ENCODE measurements around the gene PLOD1.
"Not testable (repeated sequence)": the region's sequence is repeated elsewhere in the genome, so short reads cannot be mapped to it uniquely, and the experiment has no call there.

Gene PLOD1

DNA sequence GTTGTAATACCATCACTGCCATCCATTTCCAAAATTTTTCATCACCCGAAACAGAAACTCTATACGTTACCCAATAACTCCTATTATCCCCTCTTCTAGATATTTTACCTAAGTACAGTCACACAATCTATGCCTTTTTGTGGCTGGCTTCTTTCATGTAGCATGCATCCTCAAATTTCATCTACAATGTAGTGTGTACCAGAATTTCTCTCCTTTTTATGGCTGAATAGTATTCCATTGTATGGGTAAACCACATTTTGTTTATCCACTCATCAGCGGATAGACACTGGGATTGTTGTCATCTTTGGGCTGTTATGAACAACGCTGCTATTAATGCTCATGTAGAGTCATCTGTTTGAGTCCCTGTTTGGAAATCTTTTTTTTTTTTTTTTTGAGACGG is 29.5 kb upstream of the PLOD1 start:
- no peak for FAIRE-seq
- DNase-seq (ENCODE audit: insufficient read length, low spot score), result no peak
- TF ChIP-seq, protein P1, sequence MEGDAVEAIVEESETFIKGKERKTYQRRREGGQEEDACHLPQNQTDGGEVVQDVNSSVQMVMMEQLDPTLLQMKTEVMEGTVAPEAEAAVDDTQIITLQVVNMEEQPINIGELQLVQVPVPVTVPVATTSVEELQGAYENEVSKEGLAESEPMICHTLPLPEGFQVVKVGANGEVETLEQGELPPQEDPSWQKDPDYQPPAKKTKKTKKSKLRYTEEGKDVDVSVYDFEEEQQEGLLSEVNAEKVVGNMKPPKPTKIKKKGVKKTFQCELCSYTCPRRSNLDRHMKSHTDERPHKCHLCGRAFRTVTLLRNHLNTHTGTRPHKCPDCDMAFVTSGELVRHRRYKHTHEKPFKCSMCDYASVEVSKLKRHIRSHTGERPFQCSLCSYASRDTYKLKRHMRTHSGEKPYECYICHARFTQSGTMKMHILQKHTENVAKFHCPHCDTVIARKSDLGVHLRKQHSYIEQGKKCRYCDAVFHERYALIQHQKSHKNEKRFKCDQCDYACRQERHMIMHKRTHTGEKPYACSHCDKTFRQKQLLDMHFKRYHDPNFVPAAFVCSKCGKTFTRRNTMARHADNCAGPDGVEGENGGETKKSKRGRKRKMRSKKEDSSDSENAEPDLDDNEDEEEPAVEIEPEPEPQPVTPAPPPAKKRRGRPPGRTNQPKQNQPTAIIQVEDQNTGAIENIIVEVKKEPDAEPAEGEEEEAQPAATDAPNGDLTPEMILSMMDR (IDR thresholded peaks at IDR 0.05; ENCODE audit: insufficient read depth, missing control alignments), result no peak

DNA sequence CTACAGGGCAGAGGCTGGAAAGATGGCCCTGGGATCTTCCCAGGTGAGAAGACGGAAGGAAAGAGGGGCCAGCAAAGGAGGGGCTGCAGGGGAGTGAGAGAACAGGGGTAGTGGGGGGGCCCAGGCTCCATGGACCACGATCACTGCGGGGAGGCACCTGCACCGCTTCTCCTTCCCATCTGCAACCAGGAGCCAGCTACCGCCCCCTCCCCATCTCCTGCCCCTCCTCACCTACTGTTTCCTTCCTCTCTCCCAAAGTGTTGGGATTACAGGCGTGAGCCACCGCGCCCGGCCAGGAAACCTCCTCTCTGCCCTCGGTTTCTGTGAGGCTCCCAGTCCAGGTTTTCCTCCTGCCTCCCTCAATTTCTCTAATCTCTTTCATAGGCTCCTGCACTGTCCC is 27.6 kb upstream of the PLOD1 start:
- FAIRE-seq (no peak), DNase-seq (ENCODE audit: insufficient read length, low spot score) (no peak)
- TF ChIP-seq, protein P1 (IDR thresholded peaks at IDR 0.05; ENCODE audit: insufficient read depth, missing control alignments), result no peak

DNA sequence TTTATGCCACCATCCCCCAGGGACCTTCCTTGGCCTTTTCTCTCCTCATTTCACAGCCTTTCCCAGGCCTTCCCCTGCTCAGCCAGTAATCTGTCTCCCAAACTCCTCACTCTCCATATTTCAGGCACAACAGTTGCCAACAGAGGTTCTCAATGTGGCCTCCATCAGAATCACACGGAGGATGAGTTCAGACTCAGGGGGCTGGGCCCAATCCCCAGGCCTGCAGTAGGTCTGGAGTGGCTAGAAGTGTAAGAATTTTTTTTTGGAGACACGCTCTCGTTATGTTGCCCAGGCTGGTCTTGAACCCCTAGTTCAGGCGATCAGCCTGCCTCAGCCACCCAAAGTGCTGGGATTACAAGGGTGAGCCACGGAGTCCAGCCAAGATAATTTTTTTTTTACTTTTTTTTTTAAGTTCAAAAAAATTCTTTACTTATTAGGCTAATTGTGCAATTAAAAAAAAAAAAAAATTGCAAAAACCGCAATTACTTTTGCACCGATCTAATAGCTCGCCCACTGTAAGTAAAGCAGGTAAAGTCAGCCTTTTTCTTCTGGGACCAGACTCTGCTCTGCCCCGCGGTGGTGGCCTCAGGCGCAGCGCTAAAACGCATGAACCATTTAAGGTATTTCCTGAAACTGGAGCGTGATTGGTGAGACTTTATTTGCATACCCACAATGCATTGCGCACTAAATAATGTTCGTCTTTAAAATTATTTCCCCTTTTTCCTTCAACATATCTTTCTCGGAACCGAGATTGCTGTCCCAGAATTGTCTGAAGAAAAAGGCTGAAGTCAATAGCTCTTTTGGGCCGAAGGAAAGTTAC is 27.0 kb upstream of the PLOD1 start:
- FAIRE-seq, result no peak
- no peak for DNase-seq (ENCODE audit: insufficient read length, low spot score)

DNA sequence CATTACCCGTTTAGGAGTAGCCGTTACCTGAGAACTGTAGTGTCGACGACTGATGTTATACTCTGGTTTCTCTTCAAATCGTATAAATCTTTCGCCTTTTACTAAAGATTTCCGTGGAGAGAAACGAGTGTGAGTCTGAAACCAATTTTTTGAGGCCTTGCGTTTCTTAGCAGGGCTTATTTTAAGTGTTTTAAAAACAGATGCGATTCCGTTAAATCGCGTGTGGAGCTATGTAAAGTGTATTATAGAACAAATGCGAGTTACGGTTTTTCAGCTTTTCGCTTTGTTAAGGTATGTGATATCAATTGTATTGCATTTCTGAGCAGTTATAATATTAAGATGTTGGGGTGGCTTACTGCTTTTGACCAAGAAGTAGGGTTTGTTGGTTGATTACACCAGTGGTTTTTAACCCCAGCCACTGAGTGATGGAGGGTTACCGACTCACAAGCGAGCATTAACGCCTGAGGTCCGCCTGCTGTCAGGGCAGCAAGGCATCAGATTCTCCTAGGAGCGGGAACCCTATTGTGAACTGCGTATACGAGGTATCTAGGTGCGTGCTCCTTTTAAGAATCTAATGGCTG is 26.3 kb upstream of the PLOD1 start:
- DNase-seq (ENCODE audit: insufficient read length, low spot score) (no peak), FAIRE-seq (no peak)
- TF ChIP-seq, protein P1 (IDR thresholded peaks at IDR 0.05; ENCODE audit: insufficient read depth, missing control alignments), result no peak

More for the DNA sequence above, 27.0 kb upstream of the PLOD1 start:
- TF ChIP-seq, protein P1 (IDR thresholded peaks at IDR 0.05; ENCODE audit: insufficient read depth, missing control alignments), result peak; percentile 82

DNA sequence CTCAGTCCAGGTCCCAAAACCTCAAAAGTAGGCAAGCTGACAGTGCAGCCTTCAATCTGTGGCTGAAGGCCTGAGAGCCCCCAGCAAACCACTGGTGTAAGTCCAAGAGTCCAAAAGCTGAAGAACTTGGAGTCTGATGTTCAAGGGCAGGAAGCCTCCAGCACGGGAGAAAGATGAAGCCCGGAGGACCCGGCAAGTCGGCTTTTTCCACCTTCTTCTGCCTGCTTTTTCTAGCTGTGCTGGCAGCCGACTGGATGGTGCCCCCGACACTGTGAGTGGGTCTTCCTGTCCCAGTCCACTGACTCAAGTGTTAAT is 23.6 kb upstream of the PLOD1 start:
- not testable (repeated sequence) for FAIRE-seq; DNase-seq (ENCODE audit: insufficient read length, low spot score)

DNA sequence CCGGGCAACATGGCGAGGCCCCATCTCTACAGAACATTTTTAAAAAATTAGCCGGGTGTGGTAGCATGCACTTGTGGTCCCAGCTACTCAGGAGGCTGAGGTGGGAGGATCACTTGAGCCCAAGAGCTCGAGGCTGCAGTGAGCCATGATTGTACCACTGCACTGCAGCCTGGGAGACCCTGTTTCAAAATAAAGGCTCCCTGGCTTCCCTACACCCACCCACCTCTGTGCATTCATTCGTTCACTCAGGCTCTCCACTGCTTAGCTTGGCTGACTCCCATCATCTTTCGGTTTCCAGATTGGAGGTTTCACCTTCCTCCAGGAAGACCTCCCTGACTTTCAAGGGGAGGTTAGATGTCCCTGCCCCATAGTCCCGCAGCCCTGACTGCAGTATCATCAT is 22.5 kb upstream of the PLOD1 start:
- DNase-seq (ENCODE audit: insufficient read length, low spot score) (no peak), FAIRE-seq (no peak)
- TF ChIP-seq, protein P1 (IDR thresholded peaks at IDR 0.05; ENCODE audit: insufficient read depth, missing control alignments), result no peak

DNA sequence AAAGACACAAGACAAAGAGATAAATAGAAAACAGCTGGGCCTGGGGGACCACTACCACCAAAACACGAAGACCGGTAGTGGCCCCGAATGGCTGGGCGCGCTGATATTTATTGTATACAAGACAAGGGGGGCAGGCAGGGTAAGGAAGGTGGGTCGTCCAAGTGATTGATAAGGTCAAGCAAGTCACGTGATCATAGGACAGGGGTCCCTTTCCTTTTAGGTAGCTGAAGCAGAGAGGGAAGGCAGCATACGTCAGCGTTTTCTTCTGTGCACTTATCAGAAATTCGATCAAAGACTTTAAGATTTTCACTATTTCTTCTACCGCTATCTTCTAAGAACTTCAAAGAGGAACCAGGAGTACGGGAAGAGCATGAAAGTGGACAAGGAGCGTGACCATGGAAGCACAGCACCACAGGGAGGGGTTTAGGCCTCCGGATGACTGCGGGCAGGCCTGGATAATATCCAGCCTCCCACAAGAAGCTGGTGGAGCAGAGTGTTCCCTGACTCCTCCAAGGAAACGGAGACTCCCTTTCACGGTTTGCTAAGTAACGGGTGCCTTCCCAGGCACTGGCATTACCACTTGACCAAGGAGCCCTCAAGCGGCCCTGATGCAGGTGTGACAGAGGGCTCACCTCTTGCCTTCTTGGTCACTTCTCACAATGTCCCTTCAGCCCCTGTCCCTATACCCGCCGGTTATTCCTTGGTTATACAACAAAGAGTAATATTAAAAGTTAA is 21.9 kb upstream of the PLOD1 start:
- not testable (repeated sequence) for DNase-seq (ENCODE audit: insufficient read length, low spot score); FAIRE-seq

DNA sequence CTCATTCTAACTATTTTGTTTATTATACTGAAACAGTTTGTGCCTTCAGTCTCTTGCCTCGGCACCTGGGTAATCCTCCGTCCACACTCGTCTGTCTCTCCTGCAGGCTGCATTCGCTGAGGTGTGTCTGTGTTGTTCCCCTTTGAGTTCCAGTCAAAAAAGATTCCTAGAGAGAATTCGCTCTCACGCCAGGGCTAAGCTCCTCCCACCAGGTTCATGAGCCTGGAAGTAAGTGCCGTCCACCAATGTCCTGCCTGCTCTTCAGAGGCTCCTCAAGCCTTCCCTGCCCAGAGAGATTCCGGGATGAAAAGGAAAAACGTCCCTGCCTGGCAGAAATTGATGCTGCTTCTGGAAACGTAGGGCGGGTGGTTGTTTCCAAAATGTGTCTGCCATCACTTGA is 21.2 kb upstream of the PLOD1 start:
- TF ChIP-seq, protein P1 (IDR thresholded peaks at IDR 0.05; ENCODE audit: insufficient read depth, missing control alignments), result no peak
- DNase-seq (ENCODE audit: insufficient read length, low spot score), result no peak
- FAIRE-seq, result no peak
